ENCODE results near the gene RFNG. TPM values are rescaled to one million over a fixed set of nuclear protein-coding genes. Genes with fewer than 3 reads are reported as not detected.

The RFNG gene
- total RNA-seq, 2 donors from 2014 or later, result 46.3 to 54.5 TPM

DNA sequence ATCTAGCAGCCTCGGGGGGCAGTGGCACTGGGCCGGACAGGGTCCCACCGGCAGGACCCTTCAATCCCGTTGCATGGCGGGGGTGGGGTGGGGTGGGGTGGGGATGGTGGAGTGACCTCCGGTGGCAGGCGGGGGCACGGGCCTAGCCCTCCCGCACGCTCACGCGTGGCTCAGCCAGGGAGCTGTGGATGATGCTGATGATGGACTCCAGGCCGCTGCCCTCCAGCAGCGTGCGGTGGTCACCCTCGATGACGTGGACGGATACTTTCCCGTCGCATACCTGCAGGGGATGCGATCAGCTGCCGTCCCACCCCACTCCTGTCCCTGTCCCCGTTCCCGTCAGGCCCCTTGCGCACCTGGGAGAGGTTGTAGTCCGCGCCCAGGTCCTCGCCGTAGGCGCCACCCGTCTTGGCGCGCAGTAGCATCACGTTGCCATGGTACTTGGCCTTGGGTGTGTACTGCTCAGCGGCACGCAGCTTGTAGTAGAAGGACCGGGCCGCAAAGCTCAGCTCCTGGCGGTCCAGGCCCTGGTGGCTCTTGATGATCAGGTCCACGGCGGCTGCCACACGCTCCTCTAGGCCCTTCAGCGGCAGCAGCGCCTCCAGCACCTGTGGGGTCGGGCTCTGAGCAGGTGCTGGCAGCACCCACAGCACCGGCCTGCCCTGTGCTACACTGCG, 27.5 kb upstream of the RFNG start:
- 94 to 97% methylated on average over 35 to 46 of the region's 47 CpGs for WGBS, 2 experiments (ENCODE audit: insufficient coverage in 1 of 2, insufficient read length in 1 of 2)
- Mint-ChIP-seq H3K4me3 (no peak overlapping the region), H3K27ac (no peak overlapping the region), H3K4me1 (no peaks in the 10 kb centered on the region), H3K27me3 (ENCODE audit: insufficient read depth) (no peaks in the 10 kb centered on the region), H3K36me3 (ENCODE audit: low read depth) (peaks cover 26% of the 10 kb centered on the region), H3K9me3 (no peaks in the 10 kb centered on the region)
- no peak overlapping the region for H3K4me3 ChIP-seq (ENCODE audit: low read length)
- no peak for TF ChIP-seq CTCF (conservative IDR thresholded peaks at IDR 0.05)
- no peaks in the 10 kb centered on the region for H3K9me3 ChIP-seq (ENCODE audit: control insufficient read depth, low read length)
- peaks cover 25% of the 10 kb centered on the region for H3K36me3 ChIP-seq (ENCODE audit: control insufficient read depth, insufficient read depth, low read length)
- no peak overlapping the region for H3K9ac ChIP-seq (ENCODE audit: extremely low read depth, low read length, poor library complexity, severe bottlenecking)
- no peak for DNase-seq
- no peaks in the 10 kb centered on the region for H3K4me1 ChIP-seq (ENCODE audit: control insufficient read depth, insufficient read depth, low read length)
- H3K27me3 ChIP-seq (ENCODE audit: control insufficient read depth, insufficient read depth, low read length, poor library complexity, severe bottlenecking), result no peaks in the 10 kb centered on the region
- no peak overlapping the region for H3K27ac ChIP-seq (ENCODE audit: low read depth, low read length)

DNA sequence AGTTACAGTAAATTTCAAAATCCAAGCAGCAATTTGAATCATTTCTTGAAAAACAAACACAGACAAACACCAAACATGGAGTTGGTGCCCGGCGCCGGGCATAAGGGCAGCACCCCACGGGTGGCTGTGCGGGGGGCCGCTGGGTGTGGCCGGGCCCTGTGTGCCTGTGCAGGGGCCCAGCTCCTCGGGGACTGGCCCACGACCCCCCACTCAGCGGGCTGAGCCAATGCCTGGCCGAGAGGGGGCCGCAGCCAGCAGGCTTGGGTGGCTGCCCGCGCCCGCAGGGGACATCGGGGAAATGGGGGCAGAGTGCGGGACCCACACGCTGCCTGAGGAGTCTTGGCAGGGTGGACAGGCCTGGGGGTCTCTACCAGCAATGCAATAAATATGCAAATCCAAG, 26.8 kb upstream of the RFNG start:
- no peak for TF ChIP-seq CTCF (conservative IDR thresholded peaks at IDR 0.05)
- H3K9me3 Mint-ChIP-seq, result no peaks in the 10 kb centered on the region
- Histone ChIP-seq H3K4me3 (ENCODE audit: low read length) (no peak overlapping the region), H3K9ac (ENCODE audit: extremely low read depth, low read length, poor library complexity, severe bottlenecking) (no peak overlapping the region), H3K36me3 (ENCODE audit: control insufficient read depth, insufficient read depth, low read length) (peaks cover 22% of the 10 kb centered on the region), H3K27ac (ENCODE audit: low read depth, low read length) (no peak overlapping the region), H3K9me3 (ENCODE audit: control insufficient read depth, low read length) (no peaks in the 10 kb centered on the region), H3K27me3 (ENCODE audit: control insufficient read depth, insufficient read depth, low read length, poor library complexity, severe bottlenecking) (no peaks in the 10 kb centered on the region), H3K4me1 (ENCODE audit: control insufficient read depth, insufficient read depth, low read length) (no peaks in the 10 kb centered on the region)
- no peak for DNase-seq
- 95% methylated on average over 11 to 18 of the region's 18 CpGs for WGBS, 2 experiments (ENCODE audit: insufficient coverage in 1 of 2, insufficient read length in 1 of 2)
- no peak overlapping the region for H3K4me3 Mint-ChIP-seq
- peaks cover 23% of the 10 kb centered on the region for H3K36me3 Mint-ChIP-seq (ENCODE audit: low read depth)
- H3K27ac Mint-ChIP-seq, result peak overlapping the region; percentile 75
- no peaks in the 10 kb centered on the region for H3K4me1 Mint-ChIP-seq
- H3K27me3 Mint-ChIP-seq (ENCODE audit: insufficient read depth), result peaks cover 2% of the 10 kb centered on the region

- Mint-ChIP-seq H3K9me3 (no peaks in the 10 kb centered on the region), H3K27me3 (ENCODE audit: insufficient read depth) (peaks cover 8% of the 10 kb centered on the region), H3K27ac (peak overlapping the region; percentile 75), H3K4me1 (no peaks in the 10 kb centered on the region), H3K4me3 (no peak overlapping the region), H3K36me3 (ENCODE audit: low read depth) (peaks cover 21% of the 10 kb centered on the region)
- Histone ChIP-seq H3K9ac (ENCODE audit: extremely low read depth, low read length, poor library complexity, severe bottlenecking) (no peak overlapping the region), H3K9me3 (ENCODE audit: control insufficient read depth, low read length) (no peaks in the 10 kb centered on the region), H3K27ac (ENCODE audit: low read depth, low read length) (peak overlapping the region; percentile 32), H3K4me3 (ENCODE audit: low read length) (no peak overlapping the region), H3K27me3 (ENCODE audit: control insufficient read depth, insufficient read depth, low read length, poor library complexity, severe bottlenecking) (no peaks in the 10 kb centered on the region), H3K36me3 (ENCODE audit: control insufficient read depth, insufficient read depth, low read length) (peaks cover 22% of the 10 kb centered on the region), H3K4me1 (ENCODE audit: control insufficient read depth, insufficient read depth, low read length) (no peaks in the 10 kb centered on the region)
- DNase-seq, result peak; percentile 84
- TF ChIP-seq CTCF (conservative IDR thresholded peaks at IDR 0.05), result no peak
- 91 to 95% methylated on average over 16 to 28 of the region's 28 CpGs for WGBS, 2 experiments (ENCODE audit: insufficient coverage in 1 of 2, insufficient read length in 1 of 2)
Observed at GRCh38 chr17:82077617-82078358, 26.2 kb upstream of the RFNG start.
